ENCODE data around the gene RNF26.

DNA sequence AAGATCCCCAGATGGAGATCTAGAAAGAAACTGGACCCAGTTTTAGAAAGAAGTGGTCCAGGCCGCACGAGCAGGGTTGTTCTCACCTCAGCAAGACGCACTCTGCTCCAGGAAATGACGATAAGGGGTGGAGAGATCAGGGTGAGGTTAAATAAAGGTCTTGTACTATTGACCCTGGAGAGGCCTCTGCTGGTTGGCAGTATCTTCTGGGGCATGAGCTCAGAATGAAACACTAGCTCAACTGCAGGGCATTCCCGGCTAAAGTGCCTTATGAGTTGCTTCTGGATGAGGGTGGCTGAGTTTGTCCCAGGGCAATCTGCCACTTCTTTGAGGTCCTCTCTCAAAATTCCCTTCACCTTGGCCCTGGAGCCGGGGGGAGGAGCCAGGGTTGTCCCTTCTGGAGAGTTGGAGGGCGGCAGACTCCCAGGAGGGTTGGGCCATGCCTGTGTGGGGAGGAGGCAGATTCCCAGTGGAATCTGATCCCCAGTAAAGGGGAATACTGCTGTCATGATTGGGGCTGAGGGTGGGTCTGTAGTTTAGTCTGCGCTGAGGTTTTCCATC lies 36.2 kb downstream of the RNF26 start:
- TF ChIP-seq, protein P1, sequence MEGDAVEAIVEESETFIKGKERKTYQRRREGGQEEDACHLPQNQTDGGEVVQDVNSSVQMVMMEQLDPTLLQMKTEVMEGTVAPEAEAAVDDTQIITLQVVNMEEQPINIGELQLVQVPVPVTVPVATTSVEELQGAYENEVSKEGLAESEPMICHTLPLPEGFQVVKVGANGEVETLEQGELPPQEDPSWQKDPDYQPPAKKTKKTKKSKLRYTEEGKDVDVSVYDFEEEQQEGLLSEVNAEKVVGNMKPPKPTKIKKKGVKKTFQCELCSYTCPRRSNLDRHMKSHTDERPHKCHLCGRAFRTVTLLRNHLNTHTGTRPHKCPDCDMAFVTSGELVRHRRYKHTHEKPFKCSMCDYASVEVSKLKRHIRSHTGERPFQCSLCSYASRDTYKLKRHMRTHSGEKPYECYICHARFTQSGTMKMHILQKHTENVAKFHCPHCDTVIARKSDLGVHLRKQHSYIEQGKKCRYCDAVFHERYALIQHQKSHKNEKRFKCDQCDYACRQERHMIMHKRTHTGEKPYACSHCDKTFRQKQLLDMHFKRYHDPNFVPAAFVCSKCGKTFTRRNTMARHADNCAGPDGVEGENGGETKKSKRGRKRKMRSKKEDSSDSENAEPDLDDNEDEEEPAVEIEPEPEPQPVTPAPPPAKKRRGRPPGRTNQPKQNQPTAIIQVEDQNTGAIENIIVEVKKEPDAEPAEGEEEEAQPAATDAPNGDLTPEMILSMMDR (IDR thresholded peaks at IDR 0.05 in 2 of 3, conservative IDR thresholded peaks at IDR 0.05 in 1 of 3; ENCODE audit: borderline replicate concordance in 1 of 3, insufficient read depth in 1 of 3, low read depth in 2 of 3, low read length in 2 of 3) = no peak
- TF ChIP-seq SP1 (IDR thresholded peaks at IDR 0.05; ENCODE audit: low read depth) = no peak
- no peak for TF ChIP-seq POLR2A (IDR thresholded peaks at IDR 0.05; ENCODE audit: borderline replicate concordance, extremely low read depth, insufficient read depth, insufficient read length)
- no peak for TF ChIP-seq TCF7L2 (IDR thresholded peaks at IDR 0.05; ENCODE audit: borderline replicate concordance, extremely low read depth, insufficient read depth, insufficient read length)
- TF ChIP-seq POLR2AphosphoS5 (IDR thresholded peaks at IDR 0.05; ENCODE audit: low read depth, low read length) = no peak
- no peak for TF ChIP-seq SIN3A (IDR thresholded peaks at IDR 0.05; ENCODE audit: low read depth)
- no peak for TF ChIP-seq RAD21 (IDR thresholded peaks at IDR 0.05; ENCODE audit: low read depth)
- TF ChIP-seq, protein P2, sequence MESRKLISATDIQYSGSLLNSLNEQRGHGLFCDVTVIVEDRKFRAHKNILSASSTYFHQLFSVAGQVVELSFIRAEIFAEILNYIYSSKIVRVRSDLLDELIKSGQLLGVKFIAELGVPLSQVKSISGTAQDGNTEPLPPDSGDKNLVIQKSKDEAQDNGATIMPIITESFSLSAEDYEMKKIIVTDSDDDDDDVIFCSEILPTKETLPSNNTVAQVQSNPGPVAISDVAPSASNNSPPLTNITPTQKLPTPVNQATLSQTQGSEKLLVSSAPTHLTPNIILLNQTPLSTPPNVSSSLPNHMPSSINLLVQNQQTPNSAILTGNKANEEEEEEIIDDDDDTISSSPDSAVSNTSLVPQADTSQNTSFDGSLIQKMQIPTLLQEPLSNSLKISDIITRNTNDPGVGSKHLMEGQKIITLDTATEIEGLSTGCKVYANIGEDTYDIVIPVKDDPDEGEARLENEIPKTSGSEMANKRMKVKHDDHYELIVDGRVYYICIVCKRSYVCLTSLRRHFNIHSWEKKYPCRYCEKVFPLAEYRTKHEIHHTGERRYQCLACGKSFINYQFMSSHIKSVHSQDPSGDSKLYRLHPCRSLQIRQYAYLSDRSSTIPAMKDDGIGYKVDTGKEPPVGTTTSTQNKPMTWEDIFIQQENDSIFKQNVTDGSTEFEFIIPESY (IDR thresholded peaks at IDR 0.05; ENCODE audit: extremely low read depth, insufficient replicate concordance, low read length) = no peak

All from HCT116 (cell line).